Ectodermal cell (in vitro differentiated cells): Measurements from ENCODE around the gene ASB5.
A peak's percentile ranks its signal among the peaks of the same experiment; 100 is the strongest.

Experiments
- H3K27ac ChIP-seq: 2 replicates; pipeline ENCODE4 v1.7.0; 2013; ENCODE audit warnings: mild to moderate bottlenecking, low read depth, low read length; ENCODE audit not compliant: insufficient read depth, poor library complexity, severe bottlenecking
- H3K27me3 ChIP-seq: 2 replicates; pipeline ENCODE4 v1.7.0; 2013; ENCODE audit warnings: mild to moderate bottlenecking, low read length; ENCODE audit not compliant: insufficient read depth, control insufficient read depth, poor library complexity, severe bottlenecking
- H3K36me3 ChIP-seq: one replicate; pipeline ENCODE4 v1.7.0; 2013; ENCODE audit warnings: low read length; ENCODE audit not compliant: control insufficient read depth, insufficient read depth
- H3K4me1 ChIP-seq: one replicate; pipeline ENCODE4 v1.7.0; 2013; ENCODE audit warnings: low read length; ENCODE audit not compliant: control insufficient read depth, insufficient read depth
- H3K4me3 ChIP-seq: 2 replicates; pipeline ENCODE4 v1.7.0; 2013; ENCODE audit warnings: low read depth, low read length, control low read depth; ENCODE audit not compliant: insufficient read depth
- H3K9me3 ChIP-seq: 2 replicates; pipeline ENCODE4 v1.7.0; 2013; ENCODE audit warnings: mild to moderate bottlenecking, low read length, moderate library complexity; ENCODE audit not compliant: control insufficient read depth
- WGBS, 2 experiments: methylation state at CpG; one replicate each; pipeline ENCODE4 v1.1.7; 2013; ENCODE audit warnings: missing lambda C conversion rate in 2 of 2; 5-methylcytosine and 5-hydroxymethylcytosine counted together

Gene ASB5

DNA sequence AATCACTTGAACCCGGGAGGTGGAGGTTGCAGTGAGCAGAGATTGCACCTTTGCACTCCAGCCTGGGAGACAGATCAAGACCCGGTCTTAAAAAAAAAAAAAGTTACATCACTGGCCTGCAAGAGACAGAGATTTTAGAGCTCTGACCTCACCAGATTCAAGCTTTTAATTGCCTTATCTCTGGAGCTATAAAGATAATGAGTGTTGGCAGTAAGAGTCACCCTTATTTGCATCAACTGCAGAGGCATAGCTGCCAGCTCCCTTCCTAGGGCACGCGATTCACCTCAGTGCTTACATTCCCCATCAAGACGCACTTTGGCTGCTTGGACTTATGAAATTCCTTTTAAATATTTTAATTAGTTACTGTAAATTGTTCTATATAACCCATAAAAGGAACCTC lies 61.2 kb downstream of the ASB5 start:
- Histone ChIP-seq H3K4me3 (no peak overlapping the region), H3K9me3 (no peaks in the 10 kb centered on the region), H3K27ac (no peak overlapping the region), H3K36me3 (no peaks in the 10 kb centered on the region), H3K27me3 (no peaks in the 10 kb centered on the region), H3K4me1 (peaks cover 8% of the 10 kb centered on the region)
- 84 to 93% methylated on average over 4 to 5 of the region's 5 CpGs for WGBS, 2 experiments

DNA sequence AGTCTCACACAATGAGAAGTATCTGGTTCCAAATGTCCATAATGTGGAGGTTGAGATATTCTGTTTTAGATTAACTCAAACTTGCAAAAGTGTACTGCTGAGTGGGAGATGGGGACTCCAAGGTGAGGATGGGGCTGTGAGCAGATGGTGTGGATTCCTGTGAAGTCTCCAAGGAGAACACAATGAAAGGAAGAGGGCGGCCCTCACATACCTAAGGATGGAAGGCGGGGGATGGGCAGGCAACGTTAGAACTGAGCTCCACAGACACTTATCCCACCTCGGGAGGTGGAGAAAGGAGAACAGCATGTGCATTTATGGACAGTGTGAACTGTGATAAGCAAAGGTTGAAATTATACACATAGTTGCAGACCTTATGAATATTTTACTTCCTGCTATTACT lies 63.7 kb downstream of the ASB5 start:
- Histone ChIP-seq H3K27ac (no peak overlapping the region), H3K27me3 (no peaks in the 10 kb centered on the region), H3K36me3 (no peaks in the 10 kb centered on the region), H3K4me1 (peaks cover 8% of the 10 kb centered on the region), H3K4me3 (no peak overlapping the region), H3K9me3 (no peaks in the 10 kb centered on the region)
- WGBS, 2 experiments, result 75 to 78% methylated on average over 4 of the region's 4 CpGs

DNA sequence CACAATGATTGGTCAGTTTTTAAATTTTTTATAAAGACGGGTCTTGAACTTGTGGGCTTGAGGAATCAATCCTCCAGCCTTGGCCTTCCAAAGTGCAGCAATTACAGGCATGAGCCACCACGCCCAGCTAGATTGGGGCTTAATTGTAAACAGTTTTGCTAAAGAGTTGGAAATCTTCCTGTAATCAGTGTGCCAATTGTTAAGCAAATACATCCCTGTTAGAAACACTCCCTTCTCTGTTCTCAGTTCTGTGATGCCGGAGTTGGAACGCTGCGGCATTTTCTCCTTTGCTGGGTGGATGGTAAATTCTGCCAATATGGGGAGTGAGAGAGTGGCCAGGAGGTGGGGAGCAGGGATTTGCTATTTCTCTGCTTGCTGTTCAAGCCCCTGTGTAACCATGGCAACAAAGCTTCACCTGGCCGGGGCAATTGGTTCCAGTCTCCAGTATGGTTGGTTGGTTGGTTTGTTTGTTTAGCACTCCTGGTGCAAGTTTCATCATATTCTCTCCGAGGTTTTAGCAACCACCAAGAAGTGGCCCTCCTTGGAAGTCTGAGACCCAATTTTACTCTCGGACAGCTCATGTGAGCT lies 70.6 kb downstream of the ASB5 start:
- Histone ChIP-seq H3K27ac (no peak overlapping the region), H3K27me3 (no peaks in the 10 kb centered on the region), H3K4me1 (no peaks in the 10 kb centered on the region), H3K9me3 (no peaks in the 10 kb centered on the region), H3K36me3 (no peaks in the 10 kb centered on the region), H3K4me3 (no peak overlapping the region)
- WGBS, 2 experiments, result 74 to 87% methylated on average over 8 of the region's 8 CpGs

- no peaks in the 10 kb centered on the region for H3K27me3 ChIP-seq
- H3K27ac ChIP-seq, result peak within 1 kb of the TSS; percentile 26
- no peaks in the 10 kb centered on the region for H3K4me1 ChIP-seq
- peak within 1 kb of the TSS; percentile 62 for H3K4me3 ChIP-seq
- no peaks in the 10 kb centered on the region for H3K9me3 ChIP-seq
- H3K36me3 ChIP-seq, result no peaks in the 10 kb centered on the region
- WGBS, 2 experiments, result 1 to 2% methylated on average over 44 to 45 of the region's 45 CpGs
Measured at GRCh38 chr4:176195184-176195978, 73.6 kb downstream of the ASB5 start, which contains the start of gene SPATA4. TSS of gene SPATA4 (minus strand) at chr4:176195585. CDS start at chr4:176195562, 23 bp downstream.

GRCh38 chr4:176193938-176194337 lies 75.1 kb downstream of the ASB5 start:
- no peaks in the 10 kb centered on the region for H3K9me3 ChIP-seq
- 72 to 79% methylated on average over 3 of the region's 3 CpGs for WGBS, 2 experiments
- H3K27ac ChIP-seq, result no peak overlapping the region
- no peaks in the 10 kb centered on the region for H3K27me3 ChIP-seq
- H3K4me1 ChIP-seq, result no peaks in the 10 kb centered on the region
- no peak overlapping the region for H3K4me3 ChIP-seq
- no peaks in the 10 kb centered on the region for H3K36me3 ChIP-seq

- no peaks in the 10 kb centered on the region for H3K27me3 ChIP-seq
- 68 to 82% methylated on average over 2 to 3 of the region's 4 CpGs for WGBS, 2 experiments
- no peaks in the 10 kb centered on the region for H3K9me3 ChIP-seq
- no peak overlapping the region for H3K27ac ChIP-seq
- H3K4me3 ChIP-seq, result no peak overlapping the region
- H3K4me1 ChIP-seq, result no peaks in the 10 kb centered on the region
- no peaks in the 10 kb centered on the region for H3K36me3 ChIP-seq
Measured at GRCh38 chr4:176193126-176193525, 75.9 kb downstream of the ASB5 start.

DNA sequence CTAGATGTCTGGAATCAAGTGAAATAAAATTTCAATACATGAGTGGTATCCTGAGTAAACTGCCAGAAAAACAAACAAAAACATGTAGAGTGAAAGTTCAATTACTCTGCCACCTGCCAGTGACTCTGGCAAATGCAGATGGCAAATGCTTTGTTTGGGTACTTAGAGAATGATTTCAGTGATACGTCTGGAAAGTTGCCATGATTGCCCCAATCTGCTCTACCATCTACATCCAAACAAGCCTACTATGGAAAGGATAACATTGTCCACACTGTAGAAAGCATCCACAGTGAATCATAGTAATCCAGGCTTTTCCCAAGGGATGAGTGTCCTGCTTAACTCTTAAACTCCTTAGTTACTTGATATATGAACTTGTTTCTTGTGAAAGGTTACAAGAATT lies 77.0 kb downstream of the ASB5 start:
- H3K36me3 ChIP-seq, result no peaks in the 10 kb centered on the region
- WGBS, 2 experiments, result 67 to 75% methylated on average over 1 of the region's 1 CpG

GRCh38 chr4:176189891-176190795 lies 78.9 kb downstream of the ASB5 start:
- no peaks in the 10 kb centered on the region for H3K27me3 ChIP-seq
- 86 to 87% methylated on average over 10 of the region's 11 CpGs for WGBS, 2 experiments
- no peaks in the 10 kb centered on the region for H3K4me1 ChIP-seq
- H3K36me3 ChIP-seq, result no peaks in the 10 kb centered on the region
- no peak overlapping the region for H3K4me3 ChIP-seq
- H3K27ac ChIP-seq, result no peak overlapping the region
- H3K9me3 ChIP-seq, result no peaks in the 10 kb centered on the region

More for the DNA sequence above, 77.0 kb downstream of the ASB5 start:
- H3K27ac ChIP-seq, result no peak overlapping the region
- no peaks in the 10 kb centered on the region for H3K4me1 ChIP-seq
- no peak overlapping the region for H3K4me3 ChIP-seq
- no peaks in the 10 kb centered on the region for H3K27me3 ChIP-seq
- no peaks in the 10 kb centered on the region for H3K9me3 ChIP-seq

DNA sequence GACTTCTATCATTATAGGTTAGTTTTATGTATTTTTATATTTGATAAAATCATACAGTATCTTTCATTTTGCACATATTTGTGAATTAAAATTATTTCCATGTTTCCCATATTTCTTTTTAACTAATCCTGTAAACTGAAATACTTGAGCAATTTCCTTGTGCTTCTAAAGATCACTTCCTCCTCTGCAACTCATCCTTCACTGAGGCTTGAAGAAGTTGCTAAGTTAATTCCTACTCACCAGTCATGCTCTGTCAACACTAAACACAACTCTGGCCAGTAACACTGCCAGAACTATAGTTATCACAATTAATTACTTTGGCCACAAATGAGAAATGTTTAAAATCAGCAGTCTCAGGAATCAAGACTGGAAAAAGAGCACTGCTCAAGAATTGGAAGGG lies 80.4 kb downstream of the ASB5 start:
- Histone ChIP-seq H3K27ac (no peak overlapping the region), H3K9me3 (no peaks in the 10 kb centered on the region), H3K36me3 (no peaks in the 10 kb centered on the region), H3K4me3 (no peak overlapping the region), H3K4me1 (no peaks in the 10 kb centered on the region), H3K27me3 (no peaks in the 10 kb centered on the region)

DNA sequence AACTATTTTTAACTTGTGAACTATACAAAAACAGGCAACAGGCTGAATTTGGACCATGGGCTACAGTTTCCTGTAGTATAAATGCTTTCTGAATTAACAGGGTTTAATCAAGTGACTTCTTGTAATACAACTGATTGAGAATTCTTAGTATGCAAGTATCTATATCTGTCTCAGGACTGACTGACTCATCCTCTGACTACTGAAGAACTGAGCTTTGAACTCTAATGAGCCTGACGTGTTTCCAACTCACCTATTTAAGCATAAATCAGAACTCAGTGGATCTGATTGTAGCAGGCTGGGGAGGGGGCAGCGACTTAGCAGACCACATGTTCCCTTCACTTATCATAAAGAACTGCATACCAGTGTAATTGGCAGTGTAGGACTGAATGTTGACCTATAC lies 81.4 kb downstream of the ASB5 start:
- WGBS, 2 experiments, result 81 to 94% methylated on average over 1 to 2 of the region's 2 CpGs
- H3K9me3 ChIP-seq, result no peaks in the 10 kb centered on the region
- no peak overlapping the region for H3K27ac ChIP-seq
- no peak overlapping the region for H3K4me3 ChIP-seq
- no peaks in the 10 kb centered on the region for H3K4me1 ChIP-seq
- H3K27me3 ChIP-seq, result no peaks in the 10 kb centered on the region
- H3K36me3 ChIP-seq, result no peaks in the 10 kb centered on the region
